NCI-H1105 (cell line): ENCODE data around the gene OR2A25.
"Not testable (repeated sequence)": the region's sequence is repeated elsewhere in the genome, so short reads cannot be mapped to it uniquely, and the experiment has no call there.

Source experiments
- DNase-seq: peaks from one replicate; lab custom pipeline; 2025; lab: John Stamatoyannopoulos, UW

OR2A25 gene, protein sequence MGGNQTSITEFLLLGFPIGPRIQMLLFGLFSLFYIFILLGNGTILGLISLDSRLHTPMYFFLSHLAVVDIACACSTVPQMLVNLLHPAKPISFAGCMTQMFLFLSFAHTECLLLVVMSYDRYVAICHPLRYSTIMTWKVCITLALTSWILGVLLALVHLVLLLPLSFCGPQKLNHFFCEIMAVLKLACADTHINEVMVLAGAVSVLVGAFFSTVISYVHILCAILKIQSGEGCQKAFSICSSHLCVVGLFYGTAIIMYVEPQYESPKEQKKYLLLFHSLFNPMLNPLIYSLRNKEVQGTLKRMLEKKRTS

DNA sequence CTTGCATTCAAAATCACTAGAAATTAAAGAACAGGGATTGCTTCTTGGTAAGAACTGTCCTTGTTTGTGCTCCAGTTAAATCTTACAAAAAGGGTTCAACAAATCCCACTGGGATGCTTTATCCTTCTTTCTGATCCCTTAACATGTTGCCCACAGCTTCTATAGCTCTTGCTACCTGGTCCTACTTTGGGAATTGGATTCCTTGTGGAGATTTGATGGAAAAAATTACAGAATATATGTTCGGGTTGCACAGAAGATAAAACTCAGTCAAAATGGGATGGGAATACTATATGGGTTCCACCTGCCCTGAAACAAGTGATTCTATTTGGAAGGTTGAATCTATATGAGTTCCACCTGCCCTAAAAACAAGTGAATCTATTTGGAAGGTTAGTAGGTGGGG lies at the start of gene OR2A25:
Gene OR2A25 (plus strand): TSS at position 301 of the 400 bp plus-strand sequence. CDS start 4,409 bp downstream, outside the sequence.
- no peak for DNase-seq

DNA sequence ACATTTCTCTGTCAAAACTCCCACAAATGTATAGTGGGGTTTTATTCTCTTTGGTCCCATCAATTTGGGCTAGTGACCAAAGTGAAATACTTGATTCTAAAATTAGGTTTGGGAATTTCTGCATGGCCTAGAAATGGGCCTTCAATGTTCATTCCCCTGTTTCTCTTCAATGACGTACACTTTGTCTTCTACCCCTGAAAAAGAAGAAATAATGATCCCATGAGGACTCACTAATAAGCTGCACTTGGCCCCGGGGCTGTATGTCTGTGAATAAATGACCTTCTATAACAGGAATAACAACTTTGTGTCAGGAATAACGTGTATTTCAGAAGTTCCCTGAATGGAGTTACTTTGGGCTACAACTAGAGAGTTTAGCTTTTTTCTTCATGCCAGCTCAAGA lies 49.3 kb upstream of the OR2A25 start:
- DNase-seq: no peak

DNA sequence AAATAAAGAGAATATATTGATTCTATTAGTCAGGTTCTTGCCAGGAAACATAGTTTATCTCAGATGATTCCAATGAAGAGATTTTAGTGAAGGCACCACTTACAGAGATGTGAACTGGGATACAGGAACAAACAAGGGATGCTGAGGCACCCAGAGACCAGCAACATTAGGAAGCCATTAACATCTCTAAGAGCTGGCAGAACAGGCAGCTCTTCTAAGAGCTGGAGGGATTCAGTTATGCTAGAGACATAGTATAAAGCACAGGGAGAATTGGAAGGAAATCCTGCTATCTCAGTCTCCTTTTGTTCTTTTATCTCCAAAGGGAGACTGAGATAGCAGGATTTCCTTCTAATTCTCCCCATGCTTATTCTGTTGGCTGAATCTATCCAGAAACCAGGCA lies 47.4 kb upstream of the OR2A25 start:
- DNase-seq: no peak

DNA sequence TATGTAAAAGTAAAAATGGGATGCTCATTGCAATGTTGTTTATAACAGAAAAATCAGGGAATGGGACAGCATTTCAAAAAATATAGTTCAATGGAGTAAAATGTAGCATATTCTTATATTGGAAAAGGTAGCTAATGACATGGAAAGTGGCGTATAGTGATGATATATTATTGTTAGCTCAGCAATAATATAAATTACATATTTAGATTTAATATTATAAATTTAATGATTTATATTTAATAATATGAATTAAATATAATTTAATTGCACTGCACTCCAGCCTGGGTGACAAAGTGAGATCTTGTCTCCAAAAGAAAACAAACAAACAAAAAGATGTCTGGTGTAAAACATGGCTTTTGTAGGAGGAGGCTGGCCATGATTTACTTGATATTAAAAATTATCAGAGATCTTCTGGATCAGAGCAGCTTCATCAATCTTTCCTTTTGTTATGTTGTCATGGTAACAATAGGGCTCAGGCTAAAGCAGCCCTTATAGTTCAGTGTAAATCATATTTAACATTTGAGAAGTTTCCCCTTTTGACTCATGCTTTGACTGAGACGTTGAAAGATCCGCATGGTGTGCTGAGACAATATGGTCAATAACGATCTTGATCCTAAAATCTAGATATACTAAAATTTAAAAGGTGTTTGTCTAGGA lies 46.3 kb upstream of the OR2A25 start:
- no peak for DNase-seq

DNA sequence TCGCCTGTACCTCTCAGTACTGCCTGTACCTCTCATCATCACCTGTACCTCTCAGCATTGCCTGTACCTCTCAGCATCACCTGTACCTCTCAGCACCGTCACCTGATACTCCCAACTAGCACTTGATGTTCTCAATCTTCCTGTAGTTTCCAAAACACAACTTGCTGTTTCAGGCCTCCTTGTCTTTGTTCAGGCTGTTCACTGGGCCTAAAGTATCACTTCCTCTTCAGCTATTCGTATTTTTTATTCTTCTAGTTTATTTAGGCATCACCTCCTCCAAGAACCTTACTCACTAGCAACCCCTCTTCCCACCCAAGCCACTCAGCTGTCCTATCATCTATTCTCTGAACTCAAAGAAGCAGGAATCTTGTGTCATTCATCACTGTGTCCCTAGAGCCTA lies 45.4 kb upstream of the OR2A25 start:
- DNase-seq: no peak

DNA sequence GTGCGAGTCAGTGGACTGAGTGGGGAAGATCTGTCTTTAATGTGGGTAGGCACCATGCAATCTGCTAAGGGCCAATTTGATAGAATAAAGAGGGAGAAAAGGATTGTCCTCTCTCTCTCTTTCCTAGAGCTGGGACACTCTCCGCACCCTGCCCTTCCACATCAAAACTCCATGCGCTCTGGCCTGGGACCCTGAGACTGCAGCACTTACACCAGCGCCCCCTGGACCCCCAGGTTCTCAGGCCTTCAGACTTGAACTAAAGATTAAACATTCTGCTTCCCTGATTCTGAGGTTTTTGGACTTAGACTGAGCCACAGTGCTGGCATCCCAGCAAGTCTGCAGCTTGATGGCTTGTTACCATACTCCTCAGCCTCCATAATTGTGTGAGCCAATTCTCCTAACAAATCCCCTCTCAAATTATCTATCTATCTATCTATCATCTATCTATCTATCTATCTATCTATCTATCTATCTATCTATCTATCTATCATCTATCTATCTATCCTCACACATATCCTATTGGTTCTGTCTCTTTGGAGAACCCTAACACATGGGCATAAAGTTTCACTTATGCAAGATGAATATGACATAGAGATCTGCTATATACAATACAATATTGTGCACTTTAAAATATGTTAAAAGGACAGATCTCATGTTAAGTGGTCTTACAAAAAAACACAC lies 43.3 kb upstream of the OR2A25 start:
- DNase-seq: no peak

DNA sequence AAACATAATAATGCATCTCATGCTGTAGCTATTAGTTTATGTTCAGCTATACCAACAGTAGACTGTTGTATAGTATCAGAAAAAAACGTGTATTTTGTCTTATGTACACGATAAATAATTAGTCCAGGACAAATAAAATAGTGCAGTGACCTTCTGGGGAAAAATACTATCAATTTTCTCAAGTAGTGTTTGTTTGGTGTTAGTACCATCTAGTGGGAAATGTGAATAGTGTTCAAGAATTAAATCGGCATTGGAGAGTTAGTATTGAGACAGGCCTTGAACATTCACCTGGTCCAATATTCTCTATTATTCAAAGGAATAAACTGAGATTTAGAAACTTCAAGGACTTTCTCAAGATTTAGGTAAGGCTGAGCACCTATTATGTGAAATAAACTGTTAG lies 42.5 kb upstream of the OR2A25 start:
- no peak for DNase-seq

DNA sequence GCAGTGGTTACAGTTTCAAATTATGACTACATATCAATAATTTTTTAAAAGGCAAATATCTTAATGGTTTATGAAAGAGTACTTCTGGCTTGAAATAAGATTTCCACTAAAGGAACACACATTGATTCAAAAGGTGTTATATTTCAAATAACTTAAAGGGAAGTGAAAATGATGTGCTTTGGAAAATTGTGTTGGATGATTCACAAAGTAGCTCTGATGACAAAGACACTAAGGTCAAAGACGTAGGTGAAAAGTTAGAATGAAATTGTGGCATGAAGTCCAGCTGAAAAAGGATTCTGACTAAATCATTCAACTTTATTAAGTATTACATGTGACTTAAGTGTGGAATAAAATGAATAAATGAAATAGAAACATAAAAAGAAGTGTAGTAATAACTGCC lies 41.6 kb upstream of the OR2A25 start:
- no peak for DNase-seq

DNA sequence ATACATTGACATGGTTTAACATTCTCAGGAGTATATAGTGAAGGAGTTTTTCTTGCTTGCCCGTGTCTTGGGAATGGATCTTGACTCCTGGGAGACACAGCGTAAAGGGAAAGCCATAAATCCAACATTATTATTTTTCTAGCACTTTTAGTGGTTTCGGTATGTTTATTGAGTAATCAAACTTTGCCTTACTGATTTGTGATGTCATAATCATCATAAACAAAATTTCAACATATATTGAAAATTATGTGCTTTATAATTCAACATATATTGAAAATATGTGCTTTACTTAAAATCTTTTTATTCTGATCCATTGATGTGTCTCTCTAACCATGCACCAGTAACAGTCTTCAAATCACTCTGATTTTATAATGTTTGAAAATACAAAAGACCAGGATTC lies 41.1 kb upstream of the OR2A25 start:
- no peak for DNase-seq

DNA sequence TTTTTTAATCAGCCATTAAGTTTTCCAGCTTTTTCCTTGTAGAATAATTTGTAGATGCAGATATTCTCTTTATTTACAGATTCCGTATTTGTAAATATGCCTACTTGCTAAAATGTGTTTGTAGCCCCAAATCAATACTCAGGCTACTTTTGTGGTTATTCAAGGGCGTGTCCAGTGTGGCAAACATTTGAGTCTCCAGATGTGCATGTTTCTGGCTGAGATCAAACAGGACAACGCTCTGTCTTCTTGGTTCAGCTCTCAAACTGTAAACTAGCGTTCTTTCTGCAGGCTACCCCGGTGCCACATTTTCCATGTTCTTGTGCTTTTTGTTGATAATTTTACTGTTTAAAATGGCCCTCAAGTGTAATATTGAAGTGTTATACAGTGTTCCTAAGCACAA lies 37.1 kb upstream of the OR2A25 start:
- DNase-seq: no peak

DNA sequence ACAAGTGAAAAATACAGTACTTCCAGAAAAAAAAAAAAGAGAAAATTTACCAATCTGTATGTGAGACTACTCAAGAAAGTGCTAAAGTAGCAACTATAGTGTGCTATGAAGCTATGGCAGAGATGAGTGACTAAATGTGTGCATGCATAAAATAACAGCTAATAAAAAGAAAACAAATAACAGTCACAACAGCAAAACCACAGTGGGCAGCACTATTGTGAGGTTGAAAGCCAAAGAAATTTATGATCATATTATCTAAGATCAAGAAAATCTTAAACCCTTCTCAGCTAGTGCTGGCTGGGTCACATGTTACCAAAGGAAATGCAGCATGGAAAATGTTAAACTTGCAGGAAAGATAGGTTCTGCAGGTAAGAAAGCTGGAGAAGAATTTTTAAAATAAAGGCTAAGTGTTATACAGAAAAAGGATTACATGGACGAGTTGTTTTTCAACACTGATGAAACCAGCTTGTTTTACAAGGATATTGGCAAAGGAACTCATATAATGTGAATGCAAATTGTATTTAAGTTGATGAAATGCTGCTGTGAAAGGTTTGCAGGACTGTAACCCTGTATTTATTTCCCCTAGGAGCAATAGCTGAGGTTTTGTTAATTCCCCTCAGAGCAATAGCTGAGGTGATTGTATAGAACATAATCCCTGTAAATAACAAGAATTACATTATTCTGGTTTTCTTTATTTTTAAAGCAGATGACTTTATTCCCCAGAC lies 36.5 kb upstream of the OR2A25 start:
- DNase-seq: no peak

DNA sequence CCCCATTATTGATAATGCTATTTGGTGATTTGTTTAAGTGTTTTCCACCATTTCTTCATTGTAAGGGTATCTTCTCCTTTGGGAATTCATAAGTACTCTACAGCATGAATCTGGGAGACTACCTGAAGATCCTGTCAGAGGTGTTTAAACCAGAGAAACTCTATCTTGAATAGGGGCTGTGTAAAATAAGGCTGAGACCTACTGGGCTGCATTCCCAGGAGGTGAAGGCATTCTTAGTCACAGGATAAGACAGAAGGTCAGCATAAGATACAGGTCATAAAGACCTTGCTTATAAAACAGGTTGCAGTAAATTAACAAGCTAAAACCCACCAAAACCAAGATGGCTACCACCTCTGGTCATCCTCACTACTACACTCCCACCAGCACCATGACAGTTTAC lies 34.2 kb upstream of the OR2A25 start:
- no peak for DNase-seq

DNA sequence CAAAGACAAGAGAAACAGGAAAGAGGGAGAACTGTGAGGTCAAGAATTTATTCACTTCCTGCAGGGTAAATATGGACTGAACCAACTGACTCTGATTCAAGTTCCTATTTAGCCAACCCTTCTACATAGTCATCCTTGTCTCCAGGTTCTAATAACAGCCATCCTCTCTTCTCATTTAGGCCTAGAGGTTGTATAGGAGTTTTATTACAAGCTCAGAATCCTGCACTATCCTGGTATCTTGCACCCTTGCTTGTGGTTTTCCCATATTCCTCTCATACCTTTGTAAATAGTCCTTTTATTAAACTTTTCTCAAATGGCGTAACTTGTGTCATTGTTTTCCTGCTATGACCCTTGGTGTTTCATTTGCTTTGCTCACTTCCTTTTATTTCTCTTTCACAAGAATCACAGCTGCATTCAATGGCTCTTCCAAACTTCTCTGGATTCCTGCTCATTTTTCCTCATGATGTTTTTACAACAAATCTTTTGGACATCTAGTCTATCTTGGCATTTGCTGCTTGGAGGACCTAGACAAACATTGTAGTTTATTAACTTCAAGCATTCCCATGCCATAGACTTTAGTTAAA lies 33.2 kb upstream of the OR2A25 start:
- DNase-seq: no peak

DNA sequence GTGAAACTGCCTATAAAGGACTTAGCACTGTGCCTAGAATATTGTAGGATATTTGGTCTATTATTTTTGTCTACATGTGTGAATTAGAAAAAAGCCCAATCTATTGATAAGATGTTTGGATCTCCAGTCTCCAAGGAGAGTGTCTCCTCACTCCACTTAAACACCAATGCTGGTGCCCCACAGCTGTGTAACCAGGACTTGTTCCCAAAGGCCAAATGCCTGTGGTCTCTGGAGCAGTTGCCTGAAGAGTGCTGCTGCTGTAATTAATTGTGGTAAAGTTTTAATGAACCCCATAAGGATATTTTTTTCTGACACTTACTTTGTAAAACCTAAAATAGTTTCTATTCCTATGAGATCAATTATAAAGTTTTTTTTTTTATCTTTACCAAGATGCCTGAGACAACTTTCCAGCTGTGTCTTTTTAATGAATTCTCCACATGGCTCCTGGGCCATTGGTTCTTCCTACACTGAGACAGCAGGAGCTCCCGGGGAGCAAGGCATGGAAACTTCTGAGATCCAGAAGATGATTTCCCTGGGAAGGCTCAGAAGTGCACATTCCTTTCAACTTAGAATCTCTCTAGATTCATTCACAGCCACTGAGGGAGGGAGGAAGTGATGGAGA lies 32.1 kb upstream of the OR2A25 start:
- DNase-seq: no peak

DNA sequence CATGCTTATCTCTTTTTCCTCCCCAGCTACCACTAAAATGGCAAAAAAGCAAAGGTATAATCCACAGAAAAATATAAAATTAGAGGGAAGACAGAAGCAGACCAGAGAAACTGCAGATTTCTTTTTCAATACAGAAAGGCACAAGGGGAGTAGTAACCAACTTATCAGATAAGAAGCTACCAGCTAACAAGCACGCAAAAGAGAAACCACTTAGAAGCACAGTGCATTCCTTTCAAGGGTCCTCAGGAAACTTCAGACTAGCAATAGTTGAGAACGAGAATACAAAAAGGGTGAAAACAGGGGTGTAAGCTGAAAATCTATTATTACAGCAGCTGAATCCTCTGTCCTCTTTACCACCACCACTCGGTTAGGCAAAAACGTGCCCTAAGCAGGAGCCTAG lies 30.7 kb upstream of the OR2A25 start:
- no peak for DNase-seq

DNA sequence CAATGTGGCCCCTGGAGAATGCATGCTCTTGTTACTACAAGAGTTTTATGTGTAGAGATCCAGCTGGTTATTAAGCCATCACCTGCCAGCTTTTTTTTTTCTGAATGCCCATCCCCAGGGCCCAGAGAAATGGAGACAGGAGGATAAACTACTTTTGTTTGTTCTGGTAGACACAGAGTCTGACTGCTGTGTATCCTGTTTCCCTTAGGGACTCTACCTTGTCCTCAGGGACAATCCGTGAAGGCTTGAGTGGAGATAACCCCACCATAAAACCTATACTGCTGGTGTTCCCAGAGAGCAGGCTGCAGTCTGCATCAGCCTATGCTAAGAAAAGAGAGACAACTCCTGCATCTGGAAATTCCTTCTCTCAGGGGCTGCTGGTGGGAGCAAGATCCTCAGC lies 21.0 kb upstream of the OR2A25 start, which contains the start of gene OR2A5:
Gene OR2A5 (plus strand): TSS at position 301 of the 400 bp plus-strand sequence. CDS start 1,454 bp downstream, outside the sequence.
- no peak for DNase-seq

DNA sequence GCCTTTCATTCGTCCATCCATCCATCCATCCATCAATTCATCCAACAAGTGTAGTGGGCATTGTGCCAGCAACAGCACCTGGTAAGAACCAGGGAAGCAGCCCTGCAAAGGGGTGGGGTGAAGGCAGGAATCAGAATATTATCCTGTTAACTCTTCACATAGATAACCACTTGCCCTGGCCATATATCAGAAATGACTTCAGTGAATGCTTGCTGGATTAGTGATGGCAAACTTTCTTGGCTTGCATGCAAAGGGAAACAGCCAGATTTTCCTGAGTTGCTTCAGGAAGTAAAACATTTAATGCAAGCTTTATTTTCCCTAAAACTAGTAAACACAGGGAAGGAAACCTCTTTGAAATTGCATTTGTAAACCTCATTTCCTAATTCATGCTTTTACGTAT lies 20.1 kb upstream of the OR2A25 start:
- peak; percentile 36 for DNase-seq

DNA sequence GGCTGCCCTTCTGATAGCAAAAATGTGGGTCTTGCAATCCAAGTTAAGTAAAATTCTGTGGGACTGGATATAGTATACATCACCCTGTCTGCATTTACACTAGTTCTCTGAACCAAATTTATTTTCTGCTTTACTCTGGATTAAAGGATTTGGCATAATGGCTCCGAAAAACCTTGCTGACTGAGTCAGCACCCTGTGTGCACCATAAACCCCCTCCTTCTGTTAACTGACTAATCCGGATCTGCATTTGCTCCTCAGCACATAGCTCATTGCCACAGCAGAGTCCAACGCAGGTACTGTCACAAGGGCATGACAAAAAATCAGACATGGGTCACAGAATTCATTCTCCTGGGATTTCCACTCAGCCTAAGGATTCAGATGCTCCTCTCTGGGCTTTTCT lies 19.5 kb upstream of the OR2A25 start:
- no peak for DNase-seq

DNA sequence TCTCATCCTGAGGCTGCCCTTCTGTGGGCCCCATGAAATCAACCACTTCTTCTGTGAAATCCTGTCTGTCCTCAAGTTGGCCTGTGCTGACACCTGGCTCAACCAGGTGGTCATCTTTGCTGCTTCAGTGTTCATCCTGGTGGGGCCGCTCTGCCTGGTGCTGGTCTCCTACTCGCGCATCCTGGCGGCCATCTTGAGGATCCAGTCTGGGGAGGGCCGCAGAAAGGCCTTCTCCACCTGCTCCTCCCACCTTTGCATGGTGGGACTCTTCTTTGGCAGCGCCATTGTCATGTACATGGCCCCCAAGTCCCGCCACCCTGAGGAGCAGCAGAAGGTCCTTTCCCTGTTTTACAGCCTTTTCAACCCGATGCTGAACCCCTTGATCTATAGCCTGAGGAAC lies 18.7 kb upstream of the OR2A25 start:
- not testable (repeated sequence) for DNase-seq

DNA sequence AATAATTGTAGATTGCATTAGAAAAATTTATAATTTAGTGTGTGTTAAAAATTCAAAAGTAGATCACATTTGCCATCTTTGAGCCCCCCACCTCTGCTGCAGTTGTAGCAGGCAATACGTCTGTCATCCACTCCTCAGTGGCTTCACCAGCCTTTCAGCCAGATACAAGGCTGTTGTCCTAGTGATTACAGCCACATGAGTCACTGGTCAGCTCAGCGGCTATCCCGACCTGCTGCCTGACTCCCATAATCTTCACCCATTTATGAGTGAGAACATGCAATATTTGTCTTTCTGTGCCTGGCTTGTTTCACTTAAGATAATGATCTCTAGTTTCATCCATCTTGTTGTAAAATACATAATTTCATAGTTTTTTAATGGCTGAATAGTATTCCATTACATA lies 11.7 kb upstream of the OR2A25 start:
- DNase-seq: no peak

DNA sequence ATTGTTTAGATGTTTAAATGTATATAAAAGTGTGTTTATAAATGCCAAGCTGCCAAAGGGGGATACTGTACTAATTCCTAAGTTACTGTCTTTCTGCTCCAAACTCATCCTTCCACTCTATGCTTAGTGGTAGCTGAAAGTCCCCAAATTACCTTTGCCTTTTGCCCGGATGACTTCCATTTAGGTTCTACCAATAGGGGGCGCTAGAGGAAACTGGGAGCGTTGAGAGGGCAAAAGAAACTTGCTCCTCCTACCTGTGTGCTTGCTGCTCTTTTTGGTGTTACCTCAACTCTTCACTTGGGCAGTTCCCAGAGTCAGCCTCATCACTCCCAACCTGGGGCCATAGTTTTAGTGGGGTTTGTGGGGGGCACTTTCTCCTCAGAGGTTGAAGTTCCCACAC lies 5.9 kb upstream of the OR2A25 start:
- DNase-seq: no peak

DNA sequence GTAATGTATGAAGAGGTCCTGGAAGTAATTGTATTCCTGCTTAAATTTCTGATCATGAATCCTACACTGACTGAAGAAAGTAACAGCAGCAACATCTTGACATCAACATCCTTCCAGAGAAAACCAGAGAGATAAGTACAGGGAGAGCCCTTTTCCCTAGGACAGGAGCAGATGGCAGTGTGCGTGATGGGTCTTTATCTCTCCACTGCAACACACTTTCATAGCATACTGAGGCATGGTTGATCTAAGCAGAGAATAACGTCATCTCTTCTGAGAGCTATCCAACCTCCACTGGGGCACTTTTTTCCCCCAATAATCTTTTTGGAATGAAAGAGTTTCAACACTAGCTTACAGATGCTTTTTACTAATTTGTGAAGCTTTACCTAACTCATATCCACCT lies 342 bp downstream of the OR2A25 start:
- no peak for DNase-seq
